Suprapubic skin (tissue), 4 donors: ENCODE results near the gene KCP.

Experiments used
- CTCF ChIP-seq, 2 donors: fragments of 200-600 bp in 1 of 2; fragments of 450-650 bp in 1 of 2; sonication (generic) in 1 of 2; IDR thresholded peaks; one replicate each; pipeline ENCODE4 v1.5.1; 2016 to 2019; ENCODE audit warnings: antibody characterized with exemption in 2 of 2, mild to moderate bottlenecking in 1 of 2, moderate library complexity in 1 of 2
- EP300 ChIP-seq: sonication (generic); formaldehyde crosslinking; IDR thresholded peaks from one replicate; pipeline ENCODE4 v1.6.1; 2017; ENCODE audit warnings: antibody characterized with exemption
- POLR2A ChIP-seq, 2 donors: fragments of 450-650 bp; IDR thresholded peaks; one replicate each; pipeline ENCODE4 v1.6.1; 2017; ENCODE audit warnings: antibody characterized with exemption in 2 of 2, mild to moderate bottlenecking in 2 of 2, moderate library complexity in 2 of 2
- POLR2AphosphoS5 ChIP-seq, 3 donors: sonication (generic); formaldehyde crosslinking; IDR thresholded peaks; one replicate each; pipeline ENCODE4 v1.6.1; 2017; ENCODE audit warnings: antibody characterized with exemption in 3 of 3

- TF ChIP-seq POLR2AphosphoS5 (IDR thresholded peaks at IDR 0.05) (no peak), CTCF (IDR thresholded peaks at IDR 0.05) (no peak), POLR2A (IDR thresholded peaks at IDR 0.05) (no peak), EP300 (no peak)
These were observed 30.9 kb upstream of the KCP start for GRCh38 chr7:128941323-128941890.
